NCI-H2227 (cell line): ENCODE data around the gene DRICH1.
"Not testable (repeated sequence)": the region's sequence is repeated elsewhere in the genome, so short reads cannot be mapped to it uniquely, and the experiment has no call there.

Source experiments
- DNase-seq: peaks from one replicate; lab custom pipeline; 2025; ENCODE audit not compliant: unreplicated experiment; lab: John Stamatoyannopoulos, UW

The DRICH1 gene

GRCh38 chr22:23603266-23603665, 28.9 kb downstream of the DRICH1 start:
- DNase-seq = no peak

- no peak for DNase-seq
These were observed 33.2 kb downstream of the DRICH1 start for GRCh38 chr22:23598805-23599518.

DNA sequence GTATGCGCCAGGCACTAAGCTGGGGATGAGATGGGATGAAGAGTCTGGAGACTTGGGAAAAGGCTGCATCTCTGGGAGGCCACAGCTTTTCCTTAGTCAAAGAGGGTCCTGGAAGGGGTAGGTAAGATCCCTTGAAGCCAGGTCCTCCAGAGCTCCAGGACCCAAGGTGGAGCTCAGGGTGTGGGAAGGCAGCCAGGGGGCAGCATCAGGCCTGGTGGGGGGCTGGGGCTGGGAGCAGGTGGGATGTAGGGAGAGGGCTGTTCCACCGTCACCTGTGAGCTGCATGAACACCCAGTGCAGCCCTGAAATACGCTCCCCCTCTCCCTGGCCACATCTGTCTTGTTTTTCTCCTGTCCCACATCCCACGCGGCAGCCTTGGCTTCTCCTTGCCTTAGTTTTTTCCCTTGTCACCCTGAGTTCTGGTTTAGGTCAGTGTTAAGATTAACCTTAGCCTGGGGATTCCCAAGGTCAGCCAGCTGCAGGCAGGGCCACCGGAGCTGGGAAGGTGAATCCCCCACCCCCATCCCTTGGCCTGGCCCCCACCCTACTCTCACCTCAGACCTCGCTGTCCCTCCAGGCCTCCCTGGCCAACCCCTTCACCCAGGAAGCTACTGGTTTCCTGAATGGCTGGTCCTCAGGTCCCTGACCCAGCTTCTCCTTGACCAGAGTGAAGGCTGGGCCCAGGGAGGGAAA, 34.4 kb downstream of the DRICH1 start:
- not testable (repeated sequence) for DNase-seq

- DNase-seq = not testable (repeated sequence)
These were observed 36.2 kb downstream of the DRICH1 start for GRCh38 chr22:23595904-23596303.

DNA sequence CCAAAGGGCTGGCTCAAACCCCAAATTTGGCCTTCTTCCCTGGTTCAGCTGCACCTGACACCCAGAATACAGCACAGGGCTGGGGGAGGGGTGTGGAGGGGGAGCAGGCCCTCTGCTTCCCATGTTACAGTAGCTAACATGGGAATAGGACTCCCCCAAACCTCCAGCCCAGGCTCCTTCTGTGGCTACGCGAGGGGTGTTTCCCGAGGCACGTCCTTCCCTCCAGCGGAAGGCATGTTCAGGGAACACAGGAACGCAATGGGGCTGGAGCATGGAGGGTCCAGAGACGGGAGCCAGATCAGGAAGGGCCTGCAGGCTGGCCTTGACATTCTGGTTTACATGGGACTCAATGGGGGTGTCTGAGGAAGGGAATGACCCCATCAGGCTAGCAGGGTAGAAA, 40.3 kb downstream of the DRICH1 start:
- no peak for DNase-seq

- peak; percentile 50 for DNase-seq
These were observed 40.8 kb downstream of the DRICH1 start for GRCh38 chr22:23591201-23591791.

- DNase-seq = no peak
These were observed 48.3 kb downstream of the DRICH1 start for GRCh38 chr22:23583836-23584235.

GRCh38 chr22:23583153-23583552, 49.0 kb downstream of the DRICH1 start:
- no peak for DNase-seq

DNA sequence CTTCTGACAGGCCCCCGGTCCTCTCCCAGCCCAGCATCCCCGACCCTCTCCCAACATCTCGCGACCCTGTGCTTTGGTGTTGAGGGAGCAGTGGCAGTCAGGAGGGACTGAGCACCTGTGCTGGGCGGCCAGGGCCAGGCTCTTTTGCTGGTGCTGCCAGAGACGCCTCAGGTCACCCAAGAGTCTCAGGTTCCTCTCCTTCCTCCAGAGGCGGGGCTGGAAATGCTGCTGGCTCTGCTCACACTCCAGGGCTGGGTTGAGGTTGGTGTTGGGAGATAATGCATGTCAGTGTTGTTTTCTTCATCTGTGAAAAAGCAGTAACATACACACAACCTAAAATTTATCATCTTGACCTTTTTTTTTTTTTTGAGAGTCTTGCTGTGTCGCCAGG, 50.9 kb downstream of the DRICH1 start:
- no peak for DNase-seq

GRCh38 chr22:23580576-23581259, 51.4 kb downstream of the DRICH1 start:
- no peak for DNase-seq

DNA sequence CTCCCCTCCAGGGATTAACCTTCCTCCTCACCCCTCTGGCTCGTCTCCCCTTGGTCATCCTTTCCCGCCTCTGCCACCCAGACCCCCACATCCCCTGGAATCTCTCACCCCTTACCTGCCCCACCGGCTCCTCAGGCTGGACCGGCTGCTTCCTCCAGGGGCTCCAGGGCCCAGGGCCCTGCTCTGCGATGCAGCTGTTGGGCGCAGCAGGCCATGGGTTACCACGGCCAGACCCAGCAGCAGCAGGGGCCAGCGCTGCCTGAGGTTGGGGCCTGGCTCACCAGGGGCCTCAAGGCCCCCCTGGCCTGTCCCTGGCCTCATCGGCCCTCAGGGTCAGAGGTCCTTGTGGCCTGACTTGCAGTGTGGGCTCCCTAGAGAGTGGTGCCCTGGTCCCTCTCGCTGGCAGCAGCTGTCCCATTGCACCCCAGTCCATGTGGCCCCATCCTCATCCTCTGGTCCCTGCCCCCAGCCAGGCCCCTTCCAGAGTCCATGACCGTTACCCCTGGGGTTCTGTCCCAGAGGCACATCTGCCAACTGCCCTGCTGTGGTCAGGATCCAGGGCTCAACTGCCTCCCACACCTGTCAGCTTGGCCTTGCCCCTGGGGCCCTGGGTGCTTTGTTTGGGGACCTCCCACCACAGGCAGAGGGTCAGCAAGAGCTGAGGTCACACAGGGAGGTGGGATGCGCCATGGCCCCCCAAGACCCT, 52.1 kb downstream of the DRICH1 start, which contains the start of gene IGLL1:
Gene IGLL1, minus strand, starts transcription at position 421 of the 706 bp plus-strand sequence. Its CDS starts 100 bp downstream, at position 321.
- DNase-seq = no peak

DNA sequence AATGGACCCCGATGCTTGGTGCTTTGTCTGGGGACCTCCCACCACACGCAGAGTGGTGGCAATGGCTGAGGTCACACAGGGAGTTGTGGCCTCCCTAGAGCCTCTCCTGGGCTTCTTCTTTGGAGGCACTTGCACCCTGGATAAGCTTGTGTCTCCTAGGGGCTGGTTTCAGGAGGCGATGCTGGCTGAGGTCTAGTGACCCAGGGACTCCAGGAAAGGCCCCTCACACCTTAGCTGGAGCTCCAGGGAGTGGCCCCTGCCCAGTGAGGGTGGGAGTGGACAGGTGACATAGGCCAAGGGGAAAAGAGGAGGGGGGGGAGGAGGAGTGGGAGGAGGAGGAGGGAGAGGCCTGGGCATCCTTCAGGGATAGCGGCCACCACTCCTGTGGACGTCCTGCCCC, 52.8 kb downstream of the DRICH1 start:
- no peak for DNase-seq

DNA sequence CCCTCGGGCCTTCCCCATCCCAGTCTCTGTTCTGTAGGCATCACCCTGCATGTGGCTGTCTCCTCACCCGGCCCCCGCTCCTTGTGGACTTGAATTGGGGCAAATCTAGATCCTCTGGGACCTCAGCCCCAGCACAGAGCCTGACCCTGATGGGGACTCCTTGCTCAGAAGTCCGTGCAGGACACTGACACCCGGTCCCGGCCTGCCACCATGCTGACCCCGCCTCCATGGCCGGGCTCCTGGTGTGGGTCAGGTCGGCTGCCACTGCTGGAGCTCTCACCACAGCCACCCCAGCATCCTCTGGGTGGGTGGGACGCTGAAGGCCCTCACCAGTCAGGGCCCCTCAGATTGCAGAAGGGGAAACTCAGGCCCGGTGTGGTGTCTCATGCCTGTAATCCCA, 53.8 kb downstream of the DRICH1 start:
- DNase-seq = no peak

DNA sequence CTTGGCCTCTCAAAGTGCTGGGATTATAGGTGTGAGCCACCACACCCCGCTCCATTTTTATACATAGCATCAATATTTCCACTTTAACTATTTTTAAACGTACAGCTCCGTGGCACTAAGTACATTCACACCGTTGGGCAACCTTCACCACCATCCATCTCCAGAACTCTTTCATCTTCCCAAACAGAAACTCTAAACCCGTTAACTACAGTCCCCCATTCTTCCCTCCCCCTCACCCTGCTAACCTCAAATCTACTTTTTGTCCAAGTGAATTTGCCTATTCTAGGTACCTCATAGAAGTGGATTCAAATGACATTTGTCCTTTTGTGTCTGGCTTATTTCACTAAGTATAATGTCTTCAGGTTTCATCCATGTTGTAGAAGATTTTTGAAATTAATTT, 55.4 kb downstream of the DRICH1 start:
- no peak for DNase-seq

DNA sequence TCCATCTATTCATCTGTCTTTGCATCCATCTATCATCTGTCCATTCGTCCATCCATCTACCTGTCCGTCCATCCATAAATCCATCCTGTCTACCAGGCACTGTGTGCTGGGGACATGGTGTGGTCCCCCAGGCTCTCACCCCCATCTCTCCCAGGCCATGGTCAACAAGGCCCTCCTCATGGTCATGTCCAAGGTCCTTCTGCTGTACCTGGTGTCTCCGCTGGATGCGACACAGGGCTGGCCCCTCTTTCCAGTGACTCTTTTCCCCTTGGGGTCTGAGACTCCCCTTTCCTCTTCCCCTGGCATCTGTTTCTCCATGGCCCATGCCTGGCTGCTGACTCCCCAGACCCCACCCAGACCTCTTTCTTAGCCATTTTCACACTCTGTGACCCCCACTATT, 56.5 kb downstream of the DRICH1 start:
- DNase-seq = no peak

GRCh38 chr22:23574877-23575276, 57.2 kb downstream of the DRICH1 start:
- DNase-seq = no peak

DNA sequence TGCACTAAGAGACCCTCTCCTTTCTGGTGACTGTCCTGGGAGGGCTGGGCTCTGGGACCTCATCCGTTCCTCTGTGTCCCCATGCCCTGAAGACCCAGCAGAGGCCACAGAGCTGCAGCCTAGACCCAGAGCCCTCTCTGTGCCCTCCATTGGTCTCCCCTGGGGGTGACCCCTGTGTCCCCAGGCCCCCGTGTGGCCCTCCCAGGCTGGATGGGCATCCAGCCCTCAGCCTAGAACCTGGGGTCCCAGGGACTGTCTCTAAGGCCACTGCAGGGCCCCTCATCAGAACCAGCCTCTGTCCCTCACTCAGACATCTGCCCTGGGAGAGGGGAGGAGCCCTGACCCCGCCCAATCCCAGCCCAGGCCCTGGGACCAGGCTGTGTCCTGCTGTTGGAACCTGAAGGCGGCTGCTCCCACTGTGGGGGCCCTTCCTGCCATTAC, 57.7 kb downstream of the DRICH1 start:
- DNase-seq = no peak

GRCh38 chr22:23573701-23574235, 58.4 kb downstream of the DRICH1 start:
- DNase-seq = not testable (repeated sequence)

DNA sequence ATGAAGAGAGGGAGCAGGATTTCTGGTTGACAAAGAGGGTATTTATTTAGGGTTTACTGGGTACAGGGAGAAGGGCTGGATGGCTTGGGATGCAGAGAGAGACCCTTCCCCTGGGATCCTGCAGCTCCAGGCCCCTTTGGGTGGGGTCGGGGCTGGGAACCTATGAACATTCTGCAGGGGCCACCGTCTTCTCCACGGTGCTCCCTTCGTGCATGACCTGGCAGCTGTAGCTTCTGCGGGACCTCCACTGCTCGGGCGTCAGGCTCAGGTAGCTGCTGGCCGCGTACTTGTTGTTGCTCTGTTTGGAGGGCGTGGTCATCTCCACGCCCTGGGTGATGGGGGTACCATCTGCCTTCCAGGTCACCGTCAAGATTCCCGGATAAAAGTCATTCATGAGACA, 59.0 kb downstream of the DRICH1 start:
- not testable (repeated sequence) for DNase-seq

- DNase-seq = no peak
These were observed 60.6 kb downstream of the DRICH1 start for GRCh38 chr22:23571486-23571885.

DNA sequence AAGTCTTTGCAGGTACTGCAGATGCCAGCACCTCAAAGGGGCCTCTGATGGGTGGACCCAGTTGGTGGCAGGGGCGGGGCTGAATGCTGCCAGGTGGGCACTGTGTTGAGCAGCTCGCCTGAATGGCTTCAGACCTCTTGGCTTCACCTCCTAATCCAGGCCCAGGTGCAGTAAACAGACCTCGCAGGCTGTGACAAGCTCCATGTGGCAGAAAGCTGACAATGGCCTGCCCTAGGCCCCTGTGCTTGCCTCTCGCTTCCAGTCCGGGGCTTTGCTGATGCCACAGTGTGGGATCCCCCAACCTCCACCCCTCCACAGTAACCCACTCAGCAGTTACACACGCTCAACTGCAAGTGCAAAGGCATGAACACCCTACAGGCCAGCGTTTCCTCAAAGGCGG, 61.4 kb downstream of the DRICH1 start:
- no peak for DNase-seq
